VCaP (cell line): ENCODE results near the gene RPL9.
"Not testable (repeated sequence)": the region's sequence is repeated elsewhere in the genome, so short reads cannot be mapped to it uniquely, and the experiment has no call there.

Experiments used
- H3K27ac ChIP-seq: fragments of 450-650 bp; 2 replicates; pipeline ENCODE4 v1.5.1; 2017
- TF ChIP-seq, protein P1 (sequence below): fragments of 450-650 bp; conservative IDR thresholded peaks from 2 replicates; pipeline ENCODE4 v1.5.1; 2017; ENCODE audit warnings: mild to moderate bottlenecking, moderate library complexity

The RPL9 gene

DNA sequence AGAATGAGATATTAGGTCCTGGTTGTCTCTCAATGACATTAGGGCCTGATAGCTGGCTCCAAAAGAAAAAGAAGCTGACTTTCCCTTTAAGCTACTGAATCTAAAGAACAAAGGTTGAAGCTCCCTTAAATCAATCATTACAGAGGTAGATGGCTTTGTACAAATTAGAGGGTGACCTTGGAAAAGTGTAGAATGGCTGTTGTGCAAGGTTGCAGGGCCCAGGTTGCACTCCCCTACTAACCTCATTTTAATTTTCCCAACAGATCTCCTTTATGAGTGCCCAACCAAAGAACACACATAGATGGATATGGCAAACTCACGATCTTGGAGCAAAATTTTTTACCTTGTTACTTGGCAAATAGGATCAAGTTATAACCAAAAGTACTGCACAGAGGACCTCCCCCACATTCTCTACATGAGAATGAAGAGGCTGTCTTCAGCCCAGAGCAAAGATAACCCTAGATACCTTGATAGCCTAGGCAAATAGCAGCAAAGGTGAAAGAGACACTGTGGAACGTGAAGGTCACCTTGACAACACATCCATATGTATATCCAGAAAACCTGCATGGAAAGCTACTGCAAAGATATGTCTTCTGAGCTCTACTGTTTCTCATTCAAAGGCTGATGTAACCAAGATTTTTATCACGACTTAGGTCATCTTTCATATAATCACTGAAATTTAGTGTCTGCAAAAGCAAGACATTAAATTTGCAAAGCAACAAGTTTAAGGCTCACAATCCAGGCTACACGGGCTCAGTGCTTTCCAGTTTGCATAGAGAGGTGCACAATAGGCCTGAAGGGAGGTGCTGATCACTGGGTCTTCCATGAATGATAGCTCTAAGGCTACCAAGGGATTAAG lies 29.0 kb downstream of the RPL9 start:
- no peak overlapping the region for H3K27ac ChIP-seq
- TF ChIP-seq, protein P1, sequence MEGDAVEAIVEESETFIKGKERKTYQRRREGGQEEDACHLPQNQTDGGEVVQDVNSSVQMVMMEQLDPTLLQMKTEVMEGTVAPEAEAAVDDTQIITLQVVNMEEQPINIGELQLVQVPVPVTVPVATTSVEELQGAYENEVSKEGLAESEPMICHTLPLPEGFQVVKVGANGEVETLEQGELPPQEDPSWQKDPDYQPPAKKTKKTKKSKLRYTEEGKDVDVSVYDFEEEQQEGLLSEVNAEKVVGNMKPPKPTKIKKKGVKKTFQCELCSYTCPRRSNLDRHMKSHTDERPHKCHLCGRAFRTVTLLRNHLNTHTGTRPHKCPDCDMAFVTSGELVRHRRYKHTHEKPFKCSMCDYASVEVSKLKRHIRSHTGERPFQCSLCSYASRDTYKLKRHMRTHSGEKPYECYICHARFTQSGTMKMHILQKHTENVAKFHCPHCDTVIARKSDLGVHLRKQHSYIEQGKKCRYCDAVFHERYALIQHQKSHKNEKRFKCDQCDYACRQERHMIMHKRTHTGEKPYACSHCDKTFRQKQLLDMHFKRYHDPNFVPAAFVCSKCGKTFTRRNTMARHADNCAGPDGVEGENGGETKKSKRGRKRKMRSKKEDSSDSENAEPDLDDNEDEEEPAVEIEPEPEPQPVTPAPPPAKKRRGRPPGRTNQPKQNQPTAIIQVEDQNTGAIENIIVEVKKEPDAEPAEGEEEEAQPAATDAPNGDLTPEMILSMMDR: no peak

DNA sequence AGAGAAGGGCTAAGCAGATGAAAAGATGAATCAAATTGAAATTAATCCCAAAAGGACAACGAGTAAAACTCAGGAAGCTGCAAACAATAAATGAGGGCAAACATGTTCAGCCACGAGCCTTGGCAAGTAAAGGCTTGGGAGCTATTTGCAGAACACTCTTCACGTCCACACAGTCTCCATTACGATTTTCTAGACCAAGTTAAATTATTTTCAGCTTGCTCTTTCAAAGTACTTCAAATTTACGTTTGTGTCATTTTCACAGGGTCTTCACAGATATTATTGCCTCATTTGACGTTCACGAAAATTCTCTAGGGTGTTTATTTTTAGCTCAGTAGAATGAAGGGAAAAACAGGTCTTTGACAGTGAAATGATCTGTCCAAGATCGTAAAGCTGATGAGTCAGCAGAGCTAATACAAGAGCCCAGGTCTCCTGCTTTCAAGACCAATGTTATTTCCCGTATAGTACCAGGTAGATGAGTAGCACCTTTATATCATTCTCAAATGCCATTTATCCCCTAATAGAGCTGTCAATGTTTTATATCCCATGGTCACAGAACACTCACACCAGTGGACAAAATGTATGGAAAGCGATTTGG lies 31.1 kb downstream of the RPL9 start:
- TF ChIP-seq, protein P1: no peak

DNA sequence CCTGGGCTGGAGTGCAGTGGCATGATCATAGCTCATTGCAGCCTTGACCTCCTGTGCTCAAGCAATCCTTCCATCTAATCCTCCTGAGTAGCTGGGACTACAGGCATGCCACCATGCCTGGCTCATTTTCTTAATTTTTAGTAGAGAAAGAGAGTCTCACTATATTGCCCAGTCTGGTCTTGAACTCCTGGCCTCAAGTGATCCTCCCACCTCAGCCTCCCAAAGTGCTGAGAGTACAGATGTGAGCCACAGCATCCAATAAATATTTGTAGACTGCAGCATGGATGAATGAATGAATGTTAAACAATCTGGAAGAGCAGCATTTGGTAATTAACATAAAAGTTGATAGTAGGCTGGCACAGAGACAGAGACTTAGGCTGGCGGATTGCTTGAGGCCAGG lies 32.0 kb downstream of the RPL9 start:
- peak overlapping the region; percentile 55; the same call in 1 of the 2 replicates for H3K27ac ChIP-seq
- TF ChIP-seq, protein P1: no peak

More for the DNA sequence above, 31.1 kb downstream of the RPL9 start:
- peak overlapping the region; percentile 55 for H3K27ac ChIP-seq

DNA sequence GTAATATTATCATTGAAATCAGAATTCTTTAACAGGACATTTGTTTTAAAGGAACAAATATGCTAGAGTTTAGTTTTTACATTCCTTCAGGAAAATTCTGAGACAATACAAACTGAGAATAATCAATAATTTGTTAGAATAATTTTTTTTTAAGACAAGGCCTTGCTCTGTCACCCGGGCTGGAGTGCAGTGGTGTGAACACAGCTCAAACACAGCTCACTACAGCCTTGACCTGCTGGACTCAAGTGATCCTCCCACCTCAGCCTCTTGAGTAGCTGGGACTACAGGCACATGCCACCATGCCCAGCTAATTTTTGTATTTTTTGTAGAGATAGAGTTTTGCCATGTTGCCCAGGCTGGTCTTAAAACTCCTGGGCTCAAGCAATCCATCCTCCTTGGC lies 33.4 kb downstream of the RPL9 start:
- H3K27ac ChIP-seq: not testable (repeated sequence)

DNA sequence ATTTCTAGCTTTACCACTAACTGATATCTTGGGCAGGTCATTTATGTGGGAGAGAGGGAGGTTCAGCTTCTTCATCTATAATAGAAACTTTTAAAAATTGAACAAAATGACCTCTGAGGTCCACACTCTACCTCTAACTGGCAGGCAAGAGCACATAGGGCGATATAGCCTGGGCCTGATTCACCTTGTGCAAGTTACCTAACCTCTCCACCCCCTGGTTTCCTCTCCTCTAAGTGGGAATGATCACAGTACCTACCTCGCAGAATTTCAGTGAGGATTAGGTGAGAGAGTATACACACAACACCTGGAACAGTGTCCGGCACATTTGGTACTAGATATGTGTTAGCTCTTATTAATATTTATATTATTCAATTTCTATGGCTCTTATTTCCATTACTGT lies 36.5 kb downstream of the RPL9 start:
- TF ChIP-seq, protein P1: no peak
- H3K27ac ChIP-seq: no peak overlapping the region

DNA sequence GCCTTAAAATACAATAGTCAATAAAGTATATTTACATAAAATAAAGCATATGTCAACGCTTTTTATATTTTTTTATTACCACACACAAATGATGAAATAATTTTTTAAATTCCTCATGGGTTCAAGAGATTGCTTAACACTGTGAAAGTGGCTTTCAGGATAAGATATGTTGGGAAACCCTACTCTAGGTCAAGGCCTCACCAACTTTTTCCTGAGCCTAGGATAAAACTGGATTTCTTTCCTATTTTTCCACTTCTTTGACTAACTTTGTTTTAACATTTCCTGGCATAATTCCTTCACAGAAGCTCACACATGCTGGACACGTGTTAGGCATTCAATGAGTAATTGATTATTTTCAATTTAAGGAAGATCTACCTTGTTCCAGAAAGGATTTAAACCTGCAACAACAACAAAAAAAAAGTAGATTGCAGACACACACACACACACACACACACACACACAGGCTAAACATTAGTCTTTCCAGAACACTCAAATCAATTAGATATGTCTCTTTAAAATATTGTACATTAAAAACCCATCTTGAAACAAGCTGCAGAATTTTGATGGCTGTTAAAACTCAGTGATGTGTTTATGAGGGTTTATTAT lies 42.9 kb downstream of the RPL9 start:
- TF ChIP-seq, protein P1: no peak
- no peak overlapping the region for H3K27ac ChIP-seq

DNA sequence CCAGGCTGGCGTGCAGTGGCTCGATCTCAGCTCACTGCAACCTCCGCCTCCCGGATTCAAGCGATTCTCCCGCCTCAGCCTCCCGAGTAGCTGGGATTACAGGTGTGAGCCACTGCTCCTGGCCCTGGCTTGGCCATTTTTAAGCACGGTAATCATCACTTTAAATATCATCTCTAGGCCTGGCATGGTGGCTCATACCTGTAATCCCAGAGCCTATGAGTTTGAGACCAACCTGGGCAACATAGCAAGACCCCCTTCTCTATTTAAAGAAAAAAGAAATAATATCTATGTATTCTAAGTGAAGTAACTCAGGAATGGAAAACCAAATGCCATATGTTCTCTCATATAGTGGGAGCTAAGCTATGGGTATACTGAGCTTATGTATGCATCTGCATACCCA lies 47.2 kb downstream of the RPL9 start:
- not testable (repeated sequence) for H3K27ac ChIP-seq

DNA sequence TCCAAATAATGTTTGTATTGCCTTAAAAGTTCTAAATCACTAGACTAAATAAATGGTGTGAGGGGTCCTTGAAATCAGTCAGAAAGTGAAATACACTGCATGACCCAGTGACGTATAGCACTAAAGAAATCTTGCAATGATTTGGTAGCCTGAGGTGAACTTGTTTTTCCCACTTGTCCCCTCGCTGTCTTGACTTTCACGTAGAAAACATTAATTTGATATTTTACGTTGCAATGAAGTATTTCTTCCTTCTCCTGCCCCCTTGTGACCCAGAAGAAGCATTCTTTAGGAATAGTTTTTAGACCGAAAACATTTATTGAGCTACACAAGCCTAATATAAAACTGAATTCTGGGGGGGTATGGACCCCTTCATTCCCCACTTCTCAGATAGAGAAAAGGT lies 48.3 kb downstream of the RPL9 start:
- no peak overlapping the region for H3K27ac ChIP-seq
- TF ChIP-seq, protein P1: no peak
